Measurements from ENCODE around the gene TEX38.

DNA sequence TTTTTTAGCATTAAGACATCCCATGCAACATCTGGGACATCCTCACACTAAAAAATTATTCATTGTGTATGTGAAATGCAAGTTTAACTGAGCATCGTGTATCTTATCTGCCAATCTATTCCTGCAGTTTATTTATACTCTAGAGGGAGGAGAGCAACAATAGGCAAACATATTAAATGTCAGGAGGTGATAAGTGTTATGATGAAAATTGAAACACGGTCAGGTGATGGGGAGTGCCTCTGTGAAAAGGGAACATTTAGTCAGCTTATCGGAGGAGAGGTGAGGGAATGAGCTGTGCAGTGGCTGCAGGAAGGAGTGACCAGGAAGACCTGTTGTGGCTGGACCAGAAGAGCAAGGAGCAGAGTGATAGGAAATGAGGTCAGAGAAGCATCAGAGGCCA lies 48.0 kb downstream of the TEX38 start:
- TF ChIP-seq, protein P1, sequence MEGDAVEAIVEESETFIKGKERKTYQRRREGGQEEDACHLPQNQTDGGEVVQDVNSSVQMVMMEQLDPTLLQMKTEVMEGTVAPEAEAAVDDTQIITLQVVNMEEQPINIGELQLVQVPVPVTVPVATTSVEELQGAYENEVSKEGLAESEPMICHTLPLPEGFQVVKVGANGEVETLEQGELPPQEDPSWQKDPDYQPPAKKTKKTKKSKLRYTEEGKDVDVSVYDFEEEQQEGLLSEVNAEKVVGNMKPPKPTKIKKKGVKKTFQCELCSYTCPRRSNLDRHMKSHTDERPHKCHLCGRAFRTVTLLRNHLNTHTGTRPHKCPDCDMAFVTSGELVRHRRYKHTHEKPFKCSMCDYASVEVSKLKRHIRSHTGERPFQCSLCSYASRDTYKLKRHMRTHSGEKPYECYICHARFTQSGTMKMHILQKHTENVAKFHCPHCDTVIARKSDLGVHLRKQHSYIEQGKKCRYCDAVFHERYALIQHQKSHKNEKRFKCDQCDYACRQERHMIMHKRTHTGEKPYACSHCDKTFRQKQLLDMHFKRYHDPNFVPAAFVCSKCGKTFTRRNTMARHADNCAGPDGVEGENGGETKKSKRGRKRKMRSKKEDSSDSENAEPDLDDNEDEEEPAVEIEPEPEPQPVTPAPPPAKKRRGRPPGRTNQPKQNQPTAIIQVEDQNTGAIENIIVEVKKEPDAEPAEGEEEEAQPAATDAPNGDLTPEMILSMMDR (IDR thresholded peaks at IDR 0.05) = no peak
- TF ChIP-seq EZH2 (IDR thresholded peaks at IDR 0.05; ENCODE audit: borderline replicate concordance, insufficient read depth, low read depth, low read length, poor library complexity, severe bottlenecking) = no peak

Measured in B cell (primary cell).